Measurements from ENCODE around the gene OGDH.
"Not testable (repeated sequence)": the region's sequence is repeated elsewhere in the genome, so short reads cannot be mapped to it uniquely, and the experiment has no call there.

OGDH gene

GRCh38 chr7:44606341-44607140 lies at the start of gene OGDH:
TSS of gene OGDH (plus strand) at chr7:44606627. CDS start at chr7:44624344, 17,717 bp downstream.
- no peak for FAIRE-seq

DNA sequence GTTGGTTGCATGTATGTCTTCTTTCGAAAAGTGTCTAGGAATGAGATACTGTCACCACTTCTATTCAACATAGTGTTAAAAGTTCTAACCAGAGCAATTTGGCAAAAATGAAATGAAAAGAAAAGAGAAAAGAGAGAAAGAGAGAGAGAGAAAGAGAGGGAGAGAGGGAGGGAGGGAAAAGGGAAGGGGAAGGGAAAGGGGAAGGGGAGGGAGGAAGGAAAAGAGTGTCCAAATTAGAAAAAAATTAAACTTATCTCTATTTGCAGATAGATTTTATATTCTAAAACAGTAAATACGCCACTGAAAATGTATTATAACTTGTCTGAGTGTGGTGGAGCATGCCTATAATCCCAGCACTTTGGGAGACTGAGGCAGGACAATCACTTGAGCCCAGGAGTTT lies 48.9 kb upstream of the OGDH start:
- FAIRE-seq: no peak

DNA sequence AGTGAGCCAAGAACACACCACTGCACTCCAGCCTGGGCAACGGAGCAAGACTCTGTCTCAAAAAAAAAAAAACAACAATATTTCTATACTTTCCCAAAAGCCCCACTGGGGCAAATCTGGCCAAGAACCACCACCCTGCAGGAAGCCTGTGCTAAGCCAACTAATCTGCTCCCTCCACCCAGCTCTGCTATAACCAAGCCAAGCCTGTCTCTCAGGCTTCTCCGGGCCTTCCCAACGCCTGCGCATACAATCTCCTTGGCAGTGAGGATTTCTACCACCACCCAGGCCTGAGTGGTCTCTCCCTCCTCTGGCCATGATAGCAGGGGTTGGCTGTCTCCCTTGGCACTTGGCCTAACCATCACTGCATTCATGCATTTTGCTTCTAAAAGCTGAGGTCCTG lies 46.9 kb upstream of the OGDH start:
- FAIRE-seq: no peak

GRCh38 chr7:44561481-44561880 lies 44.9 kb upstream of the OGDH start:
- no peak for FAIRE-seq

GRCh38 chr7:44561962-44562621 lies 44.3 kb upstream of the OGDH start:
- FAIRE-seq: no peak

- FAIRE-seq: not testable (repeated sequence)
Measured at GRCh38 chr7:44562622-44562962, 43.8 kb upstream of the OGDH start.

DNA sequence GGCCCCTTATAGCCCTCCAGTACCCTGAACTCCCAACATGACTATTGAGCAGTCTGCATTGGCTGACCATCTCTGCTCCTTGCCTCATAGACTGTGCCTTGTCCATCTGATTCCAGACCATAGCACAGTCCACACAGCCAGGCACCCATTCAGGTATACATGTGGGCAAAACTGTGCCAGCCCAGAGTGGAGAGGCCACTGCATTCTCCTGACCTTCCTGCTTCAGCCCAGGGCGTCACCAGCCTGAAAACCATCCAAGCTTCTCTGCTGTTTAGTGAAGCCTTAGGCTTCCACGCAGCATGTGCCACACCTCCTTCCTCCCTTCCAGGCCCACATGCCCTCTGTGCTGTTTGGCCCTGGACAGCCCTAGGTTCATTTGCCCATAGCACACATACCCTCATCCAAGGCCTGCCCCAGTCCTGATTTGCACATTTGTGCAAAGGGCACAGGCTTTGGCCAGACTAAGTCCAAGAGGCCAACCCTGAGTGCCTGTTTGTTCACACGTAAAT lies 43.2 kb upstream of the OGDH start:
- no peak for FAIRE-seq

GRCh38 chr7:44564606-44565005 lies 41.8 kb upstream of the OGDH start:
- no peak for FAIRE-seq

DNA sequence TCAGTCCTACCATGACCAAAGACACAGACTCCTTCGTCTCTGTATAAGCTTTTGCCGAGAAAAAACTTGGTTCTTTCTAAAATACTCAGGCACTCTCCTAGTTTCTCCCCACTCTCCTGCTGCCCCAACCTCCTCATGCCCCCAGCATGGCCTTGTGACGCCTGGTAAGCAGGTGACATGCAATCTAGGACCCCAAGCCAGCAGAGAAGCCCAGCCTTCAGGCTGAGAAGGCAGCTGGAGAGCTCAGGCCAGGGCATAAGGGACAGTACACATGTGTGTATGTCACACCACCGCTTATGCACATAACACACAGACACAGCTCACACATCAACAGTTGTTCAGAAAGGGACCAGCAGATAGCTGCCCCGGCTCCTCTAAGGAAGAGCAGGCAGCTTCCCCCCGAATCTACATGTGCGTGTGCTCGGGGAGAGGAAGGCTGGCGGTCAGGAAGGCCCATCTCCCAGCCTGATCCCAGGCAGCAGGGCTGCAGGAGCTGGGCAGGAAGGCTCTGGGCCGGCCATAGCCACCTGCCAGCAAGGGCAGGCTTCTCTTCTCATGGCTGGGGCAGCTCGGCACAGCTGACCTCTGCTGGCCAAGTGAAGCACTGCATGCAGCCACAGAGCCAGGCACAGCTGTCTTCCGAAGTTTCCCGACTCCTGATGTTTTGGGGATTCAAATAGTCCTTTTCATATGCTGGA lies 41.2 kb upstream of the OGDH start:
- no peak for FAIRE-seq

GRCh38 chr7:44565795-44566559 lies 40.5 kb upstream of the OGDH start:
- no peak for FAIRE-seq

GRCh38 chr7:44566680-44567079 lies 39.7 kb upstream of the OGDH start:
- no peak for FAIRE-seq

DNA sequence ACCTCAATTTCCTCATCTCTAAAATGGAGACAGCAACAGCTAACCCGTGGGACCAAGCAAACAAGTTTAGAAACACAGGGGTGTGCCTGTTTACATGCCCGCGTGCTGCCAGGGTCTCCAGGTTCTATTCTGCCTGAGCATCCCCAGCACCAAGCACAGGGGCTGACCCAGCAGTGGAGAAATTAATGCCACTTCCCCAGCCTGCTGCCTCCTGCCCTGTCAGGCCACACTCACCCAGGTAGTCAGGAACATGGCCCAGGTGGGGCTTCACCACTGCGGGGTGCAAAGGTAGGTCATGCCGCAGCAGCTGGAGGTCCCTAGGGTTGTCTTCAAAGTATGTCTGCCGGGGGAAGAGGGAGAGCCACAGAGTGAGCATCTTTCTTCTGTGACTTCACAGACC lies 38.5 kb upstream of the OGDH start:
- no peak for FAIRE-seq

DNA sequence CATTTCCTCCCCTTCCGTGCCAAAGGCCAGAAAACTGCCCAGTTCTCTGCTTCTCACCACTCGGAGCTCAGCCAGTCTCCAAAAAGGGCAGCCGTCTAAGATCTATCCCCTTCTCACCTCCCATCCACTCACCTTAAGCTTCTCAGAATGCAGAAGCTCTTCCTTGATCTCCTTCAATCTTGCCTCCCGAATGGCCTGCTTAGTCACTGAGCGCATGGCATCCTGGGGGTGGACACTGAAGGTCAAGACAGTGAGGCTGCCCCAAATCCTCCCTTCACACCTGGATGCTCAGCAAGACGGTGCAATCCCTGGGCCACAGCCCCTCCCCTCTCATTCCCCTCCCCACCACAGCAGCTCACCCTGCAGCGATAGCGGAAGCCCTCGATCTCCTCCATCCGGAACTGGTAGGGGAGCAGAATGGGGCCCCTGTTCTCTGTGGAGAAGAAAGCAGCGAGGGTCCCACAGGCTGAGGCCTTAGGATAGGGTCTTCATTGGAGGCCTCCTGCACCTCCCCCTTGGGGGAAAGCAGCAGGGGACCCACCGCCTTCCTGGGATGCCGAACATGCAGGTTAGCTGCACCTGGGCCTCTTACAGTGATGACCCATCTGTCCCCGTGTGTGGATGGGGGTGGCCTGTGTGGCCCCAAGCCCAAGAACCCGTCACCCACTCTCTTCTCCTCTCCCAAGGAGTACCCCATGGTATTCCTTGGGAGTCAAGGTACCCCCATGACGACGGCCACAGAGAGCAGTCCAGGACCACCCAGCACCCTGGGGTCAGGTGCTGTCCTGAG lies 37.5 kb upstream of the OGDH start:
- no peak for FAIRE-seq

GRCh38 chr7:44569959-44570358 lies 36.5 kb upstream of the OGDH start:
- FAIRE-seq: no peak

GRCh38 chr7:44572771-44573170 lies 33.7 kb upstream of the OGDH start:
- FAIRE-seq: no peak

GRCh38 chr7:44573464-44574286 lies 32.8 kb upstream of the OGDH start, which contains the start of gene DDX56:
TSS of gene DDX56 (minus strand) at chr7:44573908. CDS start at chr7:44573895, 13 bp downstream.
- FAIRE-seq: peak; percentile 51

- FAIRE-seq: no peak
Measured at GRCh38 chr7:44574287-44574872, 32.0 kb upstream of the OGDH start.

- FAIRE-seq: no peak
Measured at GRCh38 chr7:44575054-44575453, 31.4 kb upstream of the OGDH start.

DNA sequence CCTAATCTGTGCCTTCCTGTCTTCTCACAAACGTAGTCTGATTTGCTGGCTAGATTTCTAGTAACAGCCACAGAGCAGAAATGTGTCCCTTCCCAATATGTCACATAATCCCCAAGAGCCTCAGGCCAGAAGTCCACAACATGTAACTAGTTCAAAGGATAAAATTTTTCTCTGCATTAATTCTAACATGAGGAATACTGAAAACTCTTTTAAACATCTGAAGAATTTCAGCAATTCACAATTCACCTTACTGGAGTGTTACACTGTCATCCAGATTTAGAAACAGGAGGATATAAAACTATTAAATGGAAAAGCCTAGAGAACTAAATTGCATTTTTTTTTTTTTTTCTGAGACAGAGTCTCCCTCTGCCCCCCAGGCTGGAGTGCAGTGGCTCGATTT lies 30.2 kb upstream of the OGDH start:
- FAIRE-seq: no peak
